ENCODE measurements around the gene HSD17B3.
"Not testable (repeated sequence)": the region's sequence is repeated elsewhere in the genome, so short reads cannot be mapped to it uniquely, and the experiment has no call there.

HSD17B3 gene

DNA sequence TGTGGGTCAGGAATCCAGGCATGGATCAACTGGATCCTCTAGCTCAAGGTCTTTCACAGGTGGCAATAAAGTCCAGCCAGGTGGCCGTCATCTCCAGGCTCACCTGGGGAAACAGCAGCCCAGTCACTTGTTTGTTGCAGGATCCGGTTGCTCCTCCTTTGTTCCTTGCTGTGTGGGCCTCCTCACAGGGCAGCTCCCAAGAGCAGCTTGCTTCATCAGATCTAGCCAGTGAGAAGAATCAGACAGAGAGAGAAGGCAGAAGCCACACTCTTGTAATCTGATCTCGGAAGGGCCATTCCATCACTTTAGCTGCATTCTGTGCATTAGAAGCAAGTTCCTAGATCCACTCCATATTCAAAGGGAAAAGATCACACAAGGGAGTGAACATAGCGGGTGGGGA is 3.2 kb upstream of the HSD17B3 start:
- no peak for DNase-seq

DNA sequence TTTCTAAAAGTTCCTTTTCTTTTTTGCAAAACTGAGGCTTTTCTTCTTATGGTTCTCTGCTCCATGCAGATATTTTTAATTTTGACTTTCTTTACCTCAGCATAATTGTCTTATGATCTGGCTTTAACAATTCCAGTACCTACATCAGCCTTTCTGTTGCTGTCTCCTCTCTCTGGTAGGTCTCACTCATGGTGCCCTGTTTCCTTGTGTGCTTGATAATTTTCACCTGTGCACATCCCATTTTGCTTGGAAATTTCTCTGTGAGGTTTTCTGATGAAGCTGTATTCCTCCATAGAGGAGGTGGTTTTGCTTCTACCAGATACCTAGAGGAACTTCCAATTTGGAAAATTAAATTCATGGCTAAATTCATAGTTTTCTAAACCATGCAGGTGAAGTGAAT is 2.3 kb upstream of the HSD17B3 start:
- no peak for DNase-seq

DNA sequence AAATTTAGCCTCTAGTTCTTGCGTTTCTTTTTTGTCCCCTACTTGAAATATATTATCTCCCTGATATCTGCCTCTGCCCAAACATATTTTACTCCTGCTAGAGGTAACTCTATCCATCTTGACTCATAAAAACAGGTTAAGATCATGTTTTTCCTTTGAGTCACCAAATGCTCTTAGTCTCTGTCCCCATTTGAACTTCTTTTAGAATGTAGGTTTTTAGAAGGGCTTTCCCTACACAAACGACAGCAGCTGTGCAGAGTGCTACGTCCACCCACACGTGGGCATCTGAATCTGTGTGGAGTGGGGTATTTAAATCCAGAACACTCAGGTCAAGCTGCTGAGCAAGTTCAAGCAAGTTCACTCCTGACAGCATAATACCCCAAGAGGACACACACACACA is 2.2 kb downstream of the HSD17B3 start:
- no peak for DNase-seq

DNA sequence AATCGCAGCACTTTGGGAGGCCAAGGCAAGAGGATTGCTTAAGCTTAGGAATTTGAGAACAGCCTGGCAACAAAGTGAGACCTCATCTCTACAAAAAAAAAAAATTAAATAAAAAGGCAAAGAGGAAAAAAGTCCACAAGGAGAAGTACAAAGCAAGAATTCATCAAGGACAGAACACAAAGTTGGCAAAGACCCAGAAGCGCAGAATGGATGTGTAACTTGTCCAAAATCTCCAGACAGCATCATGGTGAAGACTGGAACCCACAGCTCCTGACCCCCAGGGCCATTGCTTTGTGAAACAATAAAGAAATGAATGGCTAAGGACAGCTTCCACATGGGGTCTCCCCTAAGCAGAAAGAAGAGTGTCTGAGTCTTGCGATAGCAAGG is 7.8 kb downstream of the HSD17B3 start:
- no peak for DNase-seq

DNA sequence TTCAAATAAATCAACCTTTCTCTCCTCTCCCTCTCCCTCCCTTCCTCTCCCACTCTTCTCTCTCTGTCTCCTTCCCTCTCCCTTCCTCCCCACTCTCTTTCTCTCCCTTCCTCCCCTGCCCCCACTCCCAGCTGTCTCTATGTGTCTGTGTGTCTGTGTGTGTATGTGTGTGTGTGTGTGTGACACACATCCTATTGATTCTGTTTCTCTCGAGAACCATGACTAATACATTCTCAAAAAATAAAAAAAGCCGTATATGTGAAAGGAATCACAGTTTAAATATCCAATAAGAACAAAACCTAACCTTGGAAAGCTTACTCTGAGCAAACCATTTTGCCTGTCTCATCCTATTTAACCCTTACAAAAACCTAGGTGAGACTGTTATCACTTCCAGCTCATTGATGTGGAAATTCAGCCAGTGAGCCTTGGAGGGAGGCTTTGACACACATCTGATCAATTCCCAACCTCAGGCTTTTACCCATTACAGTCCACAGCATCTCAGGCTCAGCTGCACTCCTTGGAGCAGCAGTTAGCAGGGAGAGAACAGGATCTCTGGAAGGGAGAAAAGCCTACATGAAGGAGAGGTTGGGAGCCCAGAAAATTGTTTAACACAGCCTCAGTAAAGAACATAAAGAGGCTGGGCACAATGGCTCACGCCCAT is 8.3 kb downstream of the HSD17B3 start:
- no peak for DNase-seq

DNA sequence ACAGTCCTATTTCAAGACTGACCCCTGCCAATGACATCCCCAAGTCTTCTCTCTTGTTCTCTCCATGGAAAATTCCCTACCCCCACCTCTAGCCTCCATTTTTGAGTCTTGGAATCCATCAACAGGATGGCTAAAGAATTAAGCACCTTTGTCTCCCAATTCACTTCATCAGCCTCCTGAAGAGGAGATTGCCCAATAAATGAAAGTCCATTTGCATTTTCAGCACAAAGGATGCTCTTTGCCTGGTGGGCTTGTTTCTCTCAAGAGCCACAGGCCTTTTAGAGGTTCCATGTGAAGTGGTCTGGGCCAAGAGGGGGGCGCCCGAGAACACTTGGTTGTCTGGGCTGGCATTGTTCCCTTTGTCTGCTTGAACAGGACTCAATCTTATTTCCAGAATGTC is 12.6 kb downstream of the HSD17B3 start:
- DNase-seq: no peak

DNA sequence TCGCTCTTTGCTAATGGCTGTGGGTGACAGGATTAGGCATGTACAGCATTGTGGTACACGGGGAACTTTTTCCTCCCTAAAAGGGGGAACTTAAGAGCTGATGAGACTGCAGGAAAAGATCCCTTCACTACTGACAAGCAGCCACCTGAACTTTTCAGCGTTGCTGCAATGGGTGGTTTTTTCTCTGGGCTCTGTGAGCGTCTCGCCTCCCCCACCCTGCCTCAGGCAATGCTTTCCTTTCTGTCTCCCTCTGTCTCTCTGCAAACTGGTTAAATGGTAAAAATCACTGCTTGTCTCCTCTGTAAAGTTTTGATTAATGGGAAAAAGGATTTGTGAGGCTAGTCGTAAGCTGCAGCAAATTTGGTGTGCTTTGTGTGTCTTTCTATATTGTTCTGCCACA is 20.3 kb downstream of the HSD17B3 start:
- no peak for DNase-seq

DNA sequence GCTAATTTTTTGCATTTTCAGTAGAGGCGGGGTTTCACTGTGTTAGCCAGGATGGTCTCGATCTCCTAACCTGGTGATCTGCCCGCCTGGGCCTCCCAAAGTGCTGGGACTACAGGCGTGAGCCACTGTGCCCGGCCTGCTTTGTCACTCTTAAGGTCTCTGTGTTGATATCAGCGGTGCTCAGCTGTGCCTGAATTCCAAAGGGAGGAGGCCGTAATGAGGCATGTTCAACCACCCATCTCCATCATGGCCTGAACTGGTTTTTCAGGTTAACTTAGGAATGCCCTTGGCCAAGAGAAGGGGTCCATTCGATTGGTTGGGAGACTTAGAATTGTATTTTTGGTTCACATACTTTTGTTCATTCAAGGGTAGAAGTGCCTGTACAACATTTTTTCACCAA is 22.0 kb downstream of the HSD17B3 start:
- no peak for DNase-seq

DNA sequence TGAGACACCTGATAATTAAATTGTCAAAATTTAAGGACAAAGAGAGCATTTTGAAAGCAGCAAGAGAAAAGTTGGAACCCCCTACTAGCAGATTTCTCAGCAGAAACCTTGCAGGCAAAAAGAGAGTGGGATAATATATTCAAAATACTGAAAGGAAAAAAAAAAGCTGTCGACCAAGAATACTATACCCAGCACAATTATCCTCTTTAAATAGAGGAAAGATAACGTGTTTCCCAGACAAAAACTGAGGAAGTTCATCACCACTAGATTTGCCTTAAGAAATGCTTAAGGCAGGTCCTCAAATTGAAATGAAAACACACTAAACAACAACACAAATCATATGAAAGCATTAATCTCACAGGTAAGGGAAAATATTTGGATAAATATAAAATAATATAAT is 27.0 kb downstream of the HSD17B3 start:
- no peak for DNase-seq

DNA sequence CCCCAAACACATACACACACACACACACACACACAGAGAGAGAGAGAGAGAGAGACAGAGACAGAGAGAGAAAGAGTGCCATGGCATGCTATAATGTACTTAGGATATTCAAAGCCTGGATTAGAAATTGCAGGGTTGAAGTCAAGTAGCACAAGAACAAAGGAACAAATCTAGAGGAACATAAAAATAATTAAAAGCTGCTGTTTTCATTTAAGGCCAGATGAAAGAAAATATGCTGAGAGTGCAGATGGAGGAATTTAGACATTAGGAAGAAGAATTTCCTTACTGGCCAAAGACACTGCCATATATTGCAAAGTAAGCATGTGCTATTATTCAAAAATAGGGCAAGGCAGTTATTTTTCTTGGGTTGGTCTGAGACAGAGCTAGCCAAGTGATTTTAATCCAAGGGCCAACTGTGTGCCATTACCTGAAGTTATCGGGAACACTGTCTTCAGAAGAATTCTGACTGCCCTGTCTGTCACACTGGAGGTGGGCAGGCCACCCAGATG is 31.7 kb downstream of the HSD17B3 start:
- no peak for DNase-seq

DNA sequence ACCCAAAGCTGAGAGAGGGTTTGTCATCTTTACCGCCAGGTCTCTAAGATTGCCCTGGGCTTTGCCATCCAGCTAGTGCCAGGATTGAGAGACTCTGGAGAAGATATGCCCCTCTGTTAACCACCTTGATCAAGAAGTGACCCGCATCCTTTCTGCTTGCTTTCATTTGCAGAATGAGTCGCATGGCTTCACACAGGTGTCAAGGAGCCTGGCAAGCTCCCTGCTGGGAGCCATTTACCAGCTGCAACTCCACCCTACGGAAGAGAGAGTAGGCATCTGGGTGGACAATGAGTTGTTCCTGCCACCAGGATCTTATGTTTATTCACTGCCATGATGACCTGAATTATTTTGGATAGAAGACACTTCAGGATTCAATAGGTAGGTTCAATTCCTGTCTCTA is 43.0 kb downstream of the HSD17B3 start:
- no peak for DNase-seq

DNA sequence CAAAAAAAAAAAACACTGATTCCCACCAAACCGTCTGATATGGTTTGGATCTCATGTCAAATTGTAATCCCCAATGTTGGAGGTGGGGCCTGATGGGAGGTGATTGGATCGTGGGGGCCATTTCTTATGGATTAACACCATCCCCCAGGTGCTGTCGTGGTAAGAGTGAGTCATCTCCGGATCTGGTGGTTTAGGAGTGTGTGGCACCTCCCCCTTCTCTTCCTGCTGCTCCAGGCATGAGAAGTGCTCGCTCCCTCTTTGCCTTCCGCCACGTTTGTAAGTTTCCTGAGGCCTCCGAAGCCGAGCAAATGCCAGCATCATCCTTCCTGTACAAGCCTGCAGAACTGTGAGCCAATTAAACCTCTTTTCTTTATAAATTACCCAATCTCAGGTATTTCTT is 45.2 kb downstream of the HSD17B3 start:
- DNase-seq: no peak

DNA sequence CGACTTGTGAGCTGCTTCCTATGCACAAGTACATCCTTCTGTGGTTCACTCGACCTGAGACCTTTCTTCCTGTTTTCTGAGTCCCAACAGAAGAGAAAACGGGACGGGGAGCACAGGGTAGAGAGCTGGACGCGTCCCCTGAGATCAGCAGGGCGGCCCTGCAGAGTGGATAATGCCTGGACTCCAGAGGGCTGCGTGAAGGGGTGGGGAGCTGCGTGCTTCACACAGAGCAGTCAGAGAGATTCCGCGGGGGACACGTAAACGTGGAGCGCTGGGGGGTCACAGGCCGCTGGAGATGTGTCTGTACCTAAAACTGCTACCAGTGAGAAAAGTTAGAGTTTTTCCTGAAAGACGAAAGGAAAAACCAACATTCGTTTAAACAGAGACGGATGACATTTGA is 46.3 kb downstream of the HSD17B3 start:
- no peak for DNase-seq

DNA sequence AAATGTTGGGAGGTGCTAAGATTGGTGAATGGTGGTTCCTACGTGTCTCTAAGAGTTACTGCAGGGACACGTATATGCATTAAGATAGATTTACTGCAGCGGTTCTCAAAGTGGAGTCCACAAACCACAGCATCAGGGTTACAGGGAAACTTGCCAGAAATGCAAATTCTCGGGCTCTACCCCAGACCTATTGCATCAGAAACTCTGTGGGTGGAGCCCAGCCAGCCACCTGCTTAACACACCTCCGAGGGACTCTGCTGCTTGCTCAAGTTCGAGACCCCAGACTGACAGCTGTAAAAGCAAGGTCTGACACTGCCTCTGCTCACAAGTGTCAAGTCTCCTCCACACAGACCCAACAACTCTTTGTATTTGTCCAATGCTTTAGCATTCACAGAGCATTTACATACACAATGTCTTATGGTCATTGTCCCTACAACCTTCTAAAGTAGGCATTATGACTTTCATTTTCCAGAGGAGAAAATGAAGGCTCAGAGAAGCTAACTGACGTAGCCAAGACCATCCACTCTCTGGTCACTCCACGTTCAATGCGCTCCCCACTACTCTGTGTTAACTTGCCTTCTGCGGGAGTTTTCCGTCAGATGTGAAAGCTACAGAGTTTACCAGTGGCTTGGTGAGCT is 48.8 kb downstream of the HSD17B3 start:
- no peak for DNase-seq

DNA sequence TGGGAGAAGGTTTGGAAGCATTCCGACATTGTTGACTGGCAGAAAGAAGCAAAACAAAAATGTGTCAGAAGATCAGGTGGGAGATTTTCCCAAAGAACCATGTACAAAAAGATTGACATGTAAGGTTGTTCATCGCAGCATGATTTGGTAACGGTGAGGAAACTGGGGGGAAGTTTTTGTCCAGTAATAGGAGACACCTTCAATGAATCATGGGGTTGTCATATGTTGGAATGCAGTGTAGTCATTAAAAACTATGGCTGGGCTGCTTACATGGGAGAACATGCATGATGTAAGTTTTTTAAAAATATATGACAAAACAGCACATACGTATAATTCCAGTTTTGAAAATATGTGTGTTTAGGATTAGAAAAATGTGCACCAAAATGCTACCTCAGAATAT is 50.5 kb downstream of the HSD17B3 start:
- no peak for DNase-seq

DNA sequence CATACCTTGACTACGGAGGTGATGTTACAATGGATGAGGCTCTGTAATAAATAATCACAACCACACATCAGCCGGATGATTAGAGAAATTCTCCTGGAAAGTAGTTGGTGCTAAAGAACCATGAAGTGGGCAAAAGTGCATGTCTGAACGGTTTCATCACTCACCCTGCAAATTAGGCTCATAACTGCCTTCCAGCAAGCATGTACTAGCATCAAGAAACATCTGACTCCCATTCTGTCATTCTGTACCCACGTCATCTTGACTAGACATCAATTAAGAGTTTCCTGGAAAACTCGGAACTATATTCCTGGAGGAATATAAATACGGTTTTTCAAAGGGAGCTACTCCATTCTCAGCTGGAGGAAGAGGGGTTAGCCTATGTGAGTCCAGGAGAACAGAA is 52.2 kb downstream of the HSD17B3 start:
- DNase-seq: no peak

DNA sequence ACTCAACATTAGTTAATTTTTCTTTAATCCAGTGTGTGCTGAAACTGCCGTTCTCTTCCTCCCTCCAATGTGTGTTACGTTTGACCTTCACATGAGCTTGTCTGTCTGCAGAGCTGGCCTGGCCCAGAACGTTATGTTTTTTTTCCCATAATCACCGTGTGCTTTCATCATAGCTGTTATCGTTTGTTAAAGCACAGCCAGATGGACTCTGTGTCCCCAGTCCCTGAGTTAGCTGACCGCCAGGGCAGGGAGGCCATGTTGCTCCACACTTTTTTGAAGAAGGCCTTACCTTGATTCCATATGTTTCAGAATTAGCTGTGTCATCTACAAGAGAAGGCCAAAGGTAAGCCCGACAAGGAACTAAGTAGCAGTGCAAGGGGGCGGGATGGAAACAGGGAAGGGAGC is 55.7 kb downstream of the HSD17B3 start:
- DNase-seq: no peak

DNA sequence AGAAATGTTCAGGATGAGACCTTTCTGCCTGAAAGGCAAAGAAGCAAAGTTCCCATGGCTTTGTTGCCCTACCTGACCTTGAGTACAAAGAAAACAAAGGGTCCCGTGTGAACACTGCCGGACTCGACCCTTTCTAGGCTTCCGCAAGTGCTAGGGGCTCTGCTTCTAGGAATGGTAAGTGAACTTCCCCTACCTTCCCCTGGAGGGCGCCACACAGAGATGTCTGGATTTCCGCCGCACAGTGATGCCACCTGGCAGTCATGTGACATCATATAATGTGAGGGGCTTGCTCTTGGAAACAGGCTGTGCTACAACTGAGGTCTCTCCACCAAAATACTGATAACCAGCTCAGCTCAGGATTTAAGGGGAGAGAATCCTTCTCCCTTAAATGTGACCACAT is 56.6 kb downstream of the HSD17B3 start:
- DNase-seq: no peak

DNA sequence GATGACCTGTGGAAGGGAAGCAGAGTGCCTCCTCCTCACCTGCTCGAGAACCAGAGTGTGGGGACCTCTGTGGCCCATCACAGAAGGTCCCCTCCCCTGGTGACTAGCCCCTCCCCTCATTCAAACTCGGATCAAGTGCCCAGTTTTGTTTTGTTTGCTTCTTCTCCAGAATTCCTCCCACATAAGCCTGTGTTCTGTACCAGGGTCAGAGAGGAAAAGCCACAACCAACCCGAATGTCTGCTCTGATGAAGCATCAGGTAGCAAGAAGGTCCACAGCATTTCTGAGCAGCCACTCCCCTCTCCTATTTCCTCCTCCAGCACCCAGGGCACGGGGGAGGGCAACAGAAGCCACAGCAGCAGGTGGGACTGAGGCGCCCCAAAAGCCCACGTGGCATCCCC is 58.2 kb downstream of the HSD17B3 start:
- no peak for DNase-seq

DNA sequence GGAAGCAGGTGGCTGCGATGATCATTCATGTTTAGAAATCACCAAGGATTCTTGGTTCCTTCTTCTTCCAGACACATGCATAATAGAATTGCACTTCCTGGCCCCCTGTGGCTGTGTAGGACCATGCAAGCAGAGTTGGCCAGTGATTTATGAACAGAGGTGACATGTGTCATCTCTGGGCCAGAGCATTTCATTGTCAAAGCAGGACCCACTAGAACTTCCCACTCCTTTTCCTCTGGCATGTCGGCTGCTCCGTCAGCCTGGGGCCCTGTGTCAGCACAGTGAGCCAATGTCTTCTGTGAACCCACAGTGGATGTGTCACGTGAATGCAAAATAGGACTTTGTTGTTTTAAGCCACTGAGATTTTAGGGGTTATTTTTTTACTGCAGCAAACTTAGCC is 59.2 kb downstream of the HSD17B3 start:
- DNase-seq: no peak

DNA sequence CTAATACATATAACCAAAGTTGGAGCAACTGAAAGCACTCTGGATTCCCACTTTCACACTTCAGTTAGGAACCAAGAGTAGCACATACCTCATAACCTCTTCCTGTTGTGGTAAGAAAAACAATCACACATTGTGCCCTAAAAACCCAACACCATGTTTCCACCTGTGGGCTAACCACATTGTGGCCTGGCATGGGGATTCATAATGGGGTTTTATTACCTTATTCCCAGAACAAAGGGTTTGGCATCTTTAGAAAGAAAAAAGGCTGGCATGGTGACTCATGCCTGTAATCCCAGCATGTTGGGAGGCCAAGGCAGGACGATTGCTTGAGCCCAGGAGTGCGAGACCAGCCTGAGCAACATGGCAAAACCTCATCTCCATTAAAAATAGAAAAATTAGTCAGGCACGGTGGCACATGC is 60.6 kb downstream of the HSD17B3 start:
- DNase-seq: no peak

DNA sequence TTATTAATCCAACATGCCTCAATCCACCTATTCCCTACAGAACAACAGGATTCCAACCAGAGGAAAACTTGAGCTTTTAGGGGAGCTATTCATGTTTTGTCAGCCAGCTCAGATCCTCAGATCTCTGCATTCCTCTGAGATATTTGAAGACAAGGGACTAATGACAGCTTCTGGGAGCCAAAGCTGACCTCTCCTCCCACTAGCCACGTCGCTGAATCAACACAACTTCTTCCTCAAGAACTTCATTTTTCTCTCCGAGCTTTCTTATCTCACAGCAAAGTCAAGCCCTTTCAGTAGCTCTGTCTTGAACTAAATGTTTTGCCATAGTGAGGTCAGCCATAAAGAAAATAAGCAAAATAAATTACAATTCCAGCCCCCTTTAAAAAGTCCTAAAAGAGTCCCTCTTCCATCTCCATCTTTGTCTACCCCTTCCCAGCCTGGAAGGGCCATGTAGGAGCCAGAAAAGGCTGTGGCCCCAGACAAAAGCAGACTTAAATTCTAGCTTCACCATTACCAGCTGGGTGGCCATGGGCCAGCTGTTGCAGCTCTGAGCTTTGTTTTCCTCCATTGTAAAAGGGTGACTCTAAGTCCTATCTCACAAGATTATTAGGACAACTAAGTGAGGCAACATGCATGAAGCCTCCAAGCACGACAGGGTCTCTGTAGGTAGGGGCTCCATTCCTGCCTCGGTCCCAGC is 65.0 kb downstream of the HSD17B3 start:
- no peak for DNase-seq

DNA sequence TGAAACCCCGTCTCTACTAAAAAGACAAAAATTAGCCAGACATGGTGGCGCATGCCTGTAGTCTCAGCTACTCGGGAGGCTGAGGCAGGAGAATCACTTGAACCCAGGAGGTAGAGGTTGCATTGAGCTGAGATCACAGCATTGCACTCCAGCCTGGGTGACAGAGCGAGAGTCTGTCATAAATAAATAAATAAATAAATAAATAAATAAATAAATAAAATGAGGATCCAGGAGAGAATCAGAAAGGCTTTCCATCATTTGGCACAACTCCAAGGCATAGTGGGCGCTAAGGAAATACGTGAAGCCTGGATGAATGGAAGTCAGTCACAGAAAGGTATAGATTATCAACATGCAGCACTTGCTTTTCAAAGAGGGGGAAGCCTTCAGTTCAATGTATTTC is 65.6 kb downstream of the HSD17B3 start:
- not testable (repeated sequence) for DNase-seq

DNA sequence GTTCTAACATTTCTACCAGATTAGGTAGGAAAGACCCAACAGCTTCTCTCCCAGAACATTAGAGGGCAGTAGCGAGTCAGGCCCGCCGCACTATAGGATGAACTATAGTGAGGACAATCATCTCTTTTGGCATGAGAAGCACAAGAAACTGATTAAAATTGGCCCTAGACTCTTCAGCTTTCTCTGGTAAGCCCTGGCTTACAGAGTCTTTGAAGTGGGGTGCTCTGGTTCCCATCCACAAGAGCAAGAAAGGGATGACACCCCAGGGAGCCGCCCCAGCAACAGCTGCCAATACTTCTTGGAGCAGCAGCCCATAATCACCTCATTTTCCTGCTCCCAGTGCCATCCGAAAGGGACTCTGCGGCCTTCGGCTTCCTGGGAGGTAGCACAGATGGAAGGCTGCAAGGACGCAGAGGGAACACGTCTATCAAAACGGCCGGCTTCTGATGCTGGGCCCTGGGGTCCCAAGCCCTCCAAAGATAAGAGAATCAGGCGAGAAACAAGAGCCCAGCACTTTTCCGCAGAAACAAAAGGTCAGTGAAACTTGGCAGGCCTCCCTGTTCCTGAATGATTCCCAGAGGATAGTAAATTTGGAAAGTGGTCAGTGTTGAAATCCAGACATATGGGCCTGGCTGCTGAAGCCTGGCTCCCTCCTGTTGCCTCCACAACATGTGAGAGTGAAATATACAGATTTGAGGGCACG is 69.3 kb downstream of the HSD17B3 start:
- peak; percentile 1 for DNase-seq
